Activated CD4-positive, alpha-beta T cell treated with anti-CD3 and anti-CD28 coated beads, Interleukin-2, amount 50 U/mL, for 4 hours (primary cell): ENCODE results near the gene MAP3K3.

Experiments used
- DNase-seq, 2 experiments: peaks; one replicate each; pipeline ENCODE4 v3.0.0-alpha.2; 2020

MAP3K3 gene

GRCh38 chr17:63622574-63623390 lies 565 bp downstream of the MAP3K3 start:
- peak; percentile 34 to 43 for DNase-seq

DNA sequence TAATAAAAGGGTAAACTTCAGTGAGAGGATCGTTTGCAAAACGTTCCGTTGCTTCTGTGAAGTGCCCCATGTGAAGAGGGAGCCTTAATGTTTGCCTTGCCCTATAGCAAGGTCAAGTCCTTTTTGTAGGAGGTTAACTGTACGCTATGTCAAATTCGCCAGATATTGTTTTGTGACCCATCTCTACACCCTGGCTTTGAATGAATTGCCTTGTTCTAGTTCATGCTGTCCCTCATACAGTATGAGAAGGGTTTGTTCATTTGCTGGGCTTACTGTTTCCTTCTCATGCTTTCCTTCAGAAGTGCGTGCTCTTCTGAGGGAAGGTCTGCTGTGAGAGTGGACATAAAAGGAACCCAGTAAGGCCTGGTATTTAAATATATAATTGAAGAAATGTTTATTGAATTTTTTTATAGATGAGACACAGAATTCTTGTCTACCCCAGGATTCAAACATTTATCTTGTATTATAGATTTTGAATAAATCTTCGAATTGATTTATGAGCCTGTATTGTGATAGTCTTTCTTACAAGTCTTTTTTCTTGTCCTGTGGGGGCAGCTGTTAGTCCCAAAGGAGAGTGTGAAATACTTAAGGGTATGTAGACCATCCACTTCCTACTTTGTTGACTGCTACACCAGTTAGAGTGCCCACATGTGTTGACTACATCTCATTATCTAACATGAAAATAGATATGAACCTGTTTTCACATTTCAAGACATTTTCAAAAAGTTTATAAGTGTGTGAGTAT lies 1.7 kb downstream of the MAP3K3 start:
- DNase-seq = no peak

GRCh38 chr17:63624531-63624880 lies 2.3 kb downstream of the MAP3K3 start:
- no peak for DNase-seq

GRCh38 chr17:63626551-63627180 lies 4.4 kb downstream of the MAP3K3 start:
- DNase-seq = no peak

DNA sequence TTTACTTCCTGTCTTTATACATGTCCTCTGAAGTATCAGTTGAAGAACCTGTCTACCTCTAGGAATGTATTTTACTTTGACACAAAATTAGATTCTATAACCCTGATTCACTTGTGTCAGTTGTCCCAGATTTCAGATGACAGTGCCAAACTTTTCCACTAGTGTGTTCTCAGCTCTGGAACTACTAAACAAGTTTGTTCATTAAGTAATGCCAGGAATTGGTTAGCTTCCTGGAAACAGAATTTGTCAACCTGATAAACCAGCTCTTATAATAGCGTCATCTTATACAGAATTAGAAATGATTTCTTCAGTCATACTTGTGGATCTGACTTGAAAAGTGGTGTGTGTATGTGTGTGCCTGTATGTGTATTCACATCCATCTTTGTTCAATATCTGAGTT lies 7.4 kb downstream of the MAP3K3 start:
- DNase-seq = no peak

DNA sequence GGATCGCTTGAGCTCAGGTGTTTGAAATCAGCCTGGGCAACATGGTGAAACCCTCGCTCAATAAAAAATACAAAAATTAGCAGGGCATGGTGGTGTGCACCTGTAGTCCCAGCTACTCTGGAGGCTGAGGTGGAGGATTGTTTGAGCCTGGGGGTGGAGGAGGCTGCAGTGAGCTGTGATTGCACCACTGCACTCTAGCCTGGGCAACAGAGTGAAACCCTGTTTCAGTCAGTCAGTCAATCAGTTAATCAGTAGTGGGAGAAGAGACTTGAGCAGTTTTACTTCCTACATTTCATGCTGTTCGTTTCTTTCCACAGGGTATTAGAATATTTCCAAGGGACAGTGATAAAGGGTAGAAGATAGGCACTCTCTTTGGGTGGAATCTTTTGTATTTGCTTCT lies 8.8 kb downstream of the MAP3K3 start:
- DNase-seq = no peak

- no peak for DNase-seq
These were observed 9.4 kb downstream of the MAP3K3 start for GRCh38 chr17:63631626-63632025.

DNA sequence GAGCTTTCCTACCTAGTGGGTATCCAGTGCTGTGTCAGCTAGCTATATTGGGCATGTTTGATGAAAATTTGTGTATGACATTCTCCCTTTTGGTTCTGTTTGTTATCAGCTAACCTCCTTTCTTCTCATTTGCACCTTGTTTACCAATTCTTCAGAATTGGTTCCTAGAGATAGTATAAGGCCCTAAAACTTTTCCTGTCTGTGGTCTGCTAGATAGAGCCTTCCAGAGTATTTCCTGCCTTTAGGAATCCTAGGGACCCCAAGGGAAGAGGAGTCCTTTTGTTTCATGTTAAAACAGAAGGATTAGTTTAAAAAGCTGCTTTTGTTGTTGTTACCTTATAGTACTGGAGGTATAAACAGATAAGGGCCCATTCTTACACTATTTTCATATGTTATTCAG lies 11.5 kb downstream of the MAP3K3 start:
- DNase-seq = no peak

DNA sequence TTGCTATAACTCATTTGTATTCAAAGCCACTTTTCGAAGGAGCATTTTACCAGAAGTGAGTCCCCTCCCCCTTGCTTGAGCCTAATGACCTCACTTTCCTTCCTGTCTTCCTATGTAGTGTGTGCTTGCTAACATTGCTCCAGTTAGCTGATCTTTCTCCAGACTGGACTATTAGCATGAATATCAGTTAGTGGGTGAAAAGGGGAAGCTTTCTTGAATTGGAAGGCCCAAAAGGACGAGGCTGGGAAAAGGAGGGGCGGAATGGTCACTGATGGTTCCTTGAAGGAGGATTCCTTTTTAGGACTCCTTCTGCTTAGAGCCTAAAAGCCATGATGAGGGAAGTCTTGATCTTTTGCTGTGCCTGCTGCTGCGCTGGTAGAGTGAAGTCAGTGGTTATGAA lies 11.9 kb downstream of the MAP3K3 start:
- DNase-seq = no peak

GRCh38 chr17:63634816-63635215 lies 12.6 kb downstream of the MAP3K3 start:
- DNase-seq = no peak

- no peak for DNase-seq
These were observed 13.1 kb downstream of the MAP3K3 start for GRCh38 chr17:63635290-63635689.

GRCh38 chr17:63635787-63636186 lies 13.6 kb downstream of the MAP3K3 start:
- DNase-seq = no peak

DNA sequence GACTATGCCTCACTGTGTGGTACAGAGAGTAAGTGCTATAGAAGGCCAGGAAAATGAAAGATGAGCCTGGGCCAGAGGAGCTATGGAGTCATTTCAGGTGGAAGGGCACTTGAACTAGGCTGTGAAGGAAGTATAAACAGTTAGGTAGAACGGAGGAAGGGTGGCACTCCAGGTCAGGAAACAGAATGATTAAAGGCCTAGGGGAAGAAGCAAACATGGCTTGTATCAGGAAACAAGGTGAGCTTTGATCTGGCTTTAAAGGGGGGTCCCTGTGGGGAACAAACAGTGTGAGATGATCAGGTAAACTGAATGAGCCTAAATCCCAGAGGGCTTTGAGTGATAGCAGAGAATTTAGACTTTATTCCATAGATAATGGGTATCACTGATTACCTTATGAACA lies 16.9 kb downstream of the MAP3K3 start:
- DNase-seq = no peak

GRCh38 chr17:63640038-63640437 lies 17.8 kb downstream of the MAP3K3 start:
- DNase-seq = no peak

DNA sequence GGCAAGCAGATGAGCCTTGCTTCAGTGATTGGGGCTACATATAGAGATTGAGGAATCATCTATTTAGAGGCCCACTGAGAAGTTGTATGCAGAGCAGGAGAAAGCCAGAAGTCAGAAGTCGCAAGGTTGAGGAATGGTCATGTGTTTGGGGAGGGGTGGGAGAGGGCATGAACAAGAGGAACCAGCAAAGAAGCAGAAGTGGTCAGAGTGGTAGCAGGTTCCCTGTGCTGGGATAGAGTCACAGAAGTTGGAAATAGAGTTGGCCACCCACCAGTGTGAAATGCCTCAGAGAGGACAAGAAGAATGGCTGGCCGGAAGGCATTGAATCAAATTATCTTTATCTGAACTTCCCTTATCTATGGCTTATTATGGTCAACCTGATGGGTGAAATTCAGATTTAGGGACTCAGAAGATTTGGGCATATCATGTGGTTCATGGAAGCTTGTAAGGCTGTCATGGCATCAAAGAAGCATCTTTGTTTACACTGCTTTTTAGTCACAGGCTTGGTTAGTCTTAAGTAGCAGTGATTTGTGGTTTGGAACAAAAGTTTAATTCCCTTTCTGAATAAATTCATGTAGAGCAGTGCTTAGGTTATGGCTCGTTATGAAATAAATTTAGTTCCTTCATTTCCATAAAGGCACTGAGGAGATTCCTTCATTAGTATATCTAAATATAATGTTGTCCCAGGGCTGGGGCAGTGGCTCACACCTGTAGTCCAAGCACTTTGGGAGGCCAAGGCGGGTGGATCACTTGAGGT lies 19.7 kb downstream of the MAP3K3 start:
- DNase-seq = no peak

- DNase-seq = no peak
These were observed 22.6 kb downstream of the MAP3K3 start for GRCh38 chr17:63644846-63645245.

- DNase-seq = no peak
These were observed 23.7 kb downstream of the MAP3K3 start for GRCh38 chr17:63645775-63646487.

- DNase-seq = no peak
These were observed 24.2 kb downstream of the MAP3K3 start for GRCh38 chr17:63646488-63646806.

GRCh38 chr17:63647065-63647725 lies 25.0 kb downstream of the MAP3K3 start:
- DNase-seq = no peak

DNA sequence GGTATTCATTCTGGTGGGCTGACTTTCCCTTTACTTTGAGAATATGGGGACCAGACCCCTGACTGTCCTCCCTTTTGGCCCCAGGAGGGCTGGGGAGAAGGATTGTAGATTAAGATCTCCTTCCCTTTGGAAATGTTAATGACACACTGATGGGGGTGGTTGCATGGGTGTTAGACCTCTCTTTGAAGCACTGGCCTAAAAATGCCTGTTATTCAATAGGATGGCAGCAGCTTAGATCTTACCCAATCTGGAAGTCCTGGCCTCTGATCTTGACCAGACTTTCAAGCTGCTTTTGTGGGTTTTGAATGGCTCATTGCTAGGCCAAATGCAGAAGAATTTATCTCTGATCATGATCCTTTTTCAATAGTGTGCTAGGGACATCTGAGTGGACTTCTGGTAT lies 25.7 kb downstream of the MAP3K3 start:
- no peak for DNase-seq

DNA sequence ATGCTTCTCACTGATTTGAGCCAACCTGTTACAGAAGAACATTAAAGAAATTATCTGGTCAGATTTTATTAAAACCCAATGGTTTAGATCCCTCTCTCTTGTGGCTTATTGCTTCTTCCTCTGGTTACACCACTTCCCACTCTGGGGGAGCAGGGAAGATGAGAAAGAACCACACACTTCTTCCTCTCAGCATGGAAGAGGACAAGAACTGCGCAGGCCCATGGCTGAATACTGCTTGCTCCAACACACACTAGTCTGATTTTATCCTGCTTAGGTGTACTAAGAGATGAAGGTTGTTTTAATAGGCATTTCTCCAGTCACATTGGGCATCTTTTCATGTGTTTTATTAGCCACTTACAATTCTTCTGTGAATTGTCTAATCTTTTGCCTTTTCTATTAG lies 27.6 kb downstream of the MAP3K3 start:
- no peak for DNase-seq

DNA sequence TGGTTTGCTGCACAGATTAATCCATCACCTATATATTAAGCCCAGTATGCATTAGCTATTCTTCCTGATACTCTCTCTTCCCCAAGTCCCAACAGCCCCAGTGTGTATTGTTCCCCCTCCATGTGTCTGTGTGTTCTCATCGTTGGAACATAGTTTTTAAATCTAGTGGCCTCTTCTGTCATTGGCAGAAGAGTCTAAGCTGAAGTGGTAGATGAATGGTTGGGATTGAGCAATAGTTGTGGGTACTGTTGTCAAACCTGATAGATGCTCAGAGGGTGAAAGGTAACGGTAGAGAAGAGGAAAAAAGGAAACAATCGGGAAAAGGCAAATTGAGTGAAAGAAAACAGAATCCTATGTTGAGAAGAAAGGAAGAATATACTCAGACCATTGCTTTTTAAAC lies 29.9 kb downstream of the MAP3K3 start:
- DNase-seq = no peak
